ENCODE results near the gene ARMC5.

The ARMC5 gene

DNA sequence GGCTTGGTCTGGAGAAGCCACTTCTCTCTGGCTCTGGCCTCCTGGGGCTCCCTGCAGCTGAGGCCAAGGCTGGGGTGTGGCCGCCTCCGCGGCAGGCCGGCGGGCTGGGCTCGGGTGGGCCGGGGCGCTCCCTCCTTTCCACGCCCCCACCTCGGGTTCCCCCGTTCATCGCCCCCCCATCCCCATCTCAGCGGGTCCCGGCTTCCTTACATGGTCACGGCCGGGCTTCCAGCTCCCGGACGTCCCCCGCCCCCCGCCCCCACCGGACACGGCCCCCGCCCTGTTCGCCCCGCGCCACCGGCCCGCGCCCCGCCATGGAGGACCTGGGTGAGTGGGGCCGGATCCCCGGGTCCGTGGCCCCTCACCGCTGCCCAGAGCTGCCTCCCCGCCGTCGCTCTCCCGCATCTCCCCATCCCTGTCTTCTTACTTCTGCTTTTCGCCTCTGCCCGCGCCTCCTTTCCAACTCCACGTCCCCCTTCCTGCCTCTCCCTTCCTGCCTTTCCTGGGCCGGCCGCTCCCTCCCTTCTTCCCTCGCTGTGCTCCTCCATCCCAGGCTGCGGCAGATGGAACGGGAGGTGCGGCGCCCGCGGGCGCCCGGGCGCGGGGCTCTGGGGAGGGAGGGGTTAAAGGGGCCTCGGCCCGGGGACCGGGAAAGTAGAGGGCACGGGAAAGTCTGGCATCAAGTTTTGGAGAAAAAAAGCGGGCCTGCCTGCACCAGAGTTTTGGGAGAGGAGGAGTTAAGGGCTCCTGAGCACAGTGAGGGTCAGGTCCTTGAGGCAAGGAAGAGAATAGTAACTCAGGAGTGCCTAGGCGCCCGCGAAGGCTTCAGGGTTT, 12.8 kb downstream of the ARMC5 start, which contains the start of gene TGFB1I1:
Gene TGFB1I1 (plus strand): TSS at position 278 of the 834 bp plus-strand sequence. CDS start 37 bp downstream, at position 315.
- no peak for FAIRE-seq
- peak; percentile 61 for DNase-seq (ENCODE audit: insufficient read length, low spot score)
- TF ChIP-seq, protein P1, sequence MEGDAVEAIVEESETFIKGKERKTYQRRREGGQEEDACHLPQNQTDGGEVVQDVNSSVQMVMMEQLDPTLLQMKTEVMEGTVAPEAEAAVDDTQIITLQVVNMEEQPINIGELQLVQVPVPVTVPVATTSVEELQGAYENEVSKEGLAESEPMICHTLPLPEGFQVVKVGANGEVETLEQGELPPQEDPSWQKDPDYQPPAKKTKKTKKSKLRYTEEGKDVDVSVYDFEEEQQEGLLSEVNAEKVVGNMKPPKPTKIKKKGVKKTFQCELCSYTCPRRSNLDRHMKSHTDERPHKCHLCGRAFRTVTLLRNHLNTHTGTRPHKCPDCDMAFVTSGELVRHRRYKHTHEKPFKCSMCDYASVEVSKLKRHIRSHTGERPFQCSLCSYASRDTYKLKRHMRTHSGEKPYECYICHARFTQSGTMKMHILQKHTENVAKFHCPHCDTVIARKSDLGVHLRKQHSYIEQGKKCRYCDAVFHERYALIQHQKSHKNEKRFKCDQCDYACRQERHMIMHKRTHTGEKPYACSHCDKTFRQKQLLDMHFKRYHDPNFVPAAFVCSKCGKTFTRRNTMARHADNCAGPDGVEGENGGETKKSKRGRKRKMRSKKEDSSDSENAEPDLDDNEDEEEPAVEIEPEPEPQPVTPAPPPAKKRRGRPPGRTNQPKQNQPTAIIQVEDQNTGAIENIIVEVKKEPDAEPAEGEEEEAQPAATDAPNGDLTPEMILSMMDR (IDR thresholded peaks at IDR 0.05; ENCODE audit: insufficient read depth, missing control alignments), result no peak

GRCh38 chr16:31472709-31473203, 13.5 kb downstream of the ARMC5 start:
- no peak for FAIRE-seq
- DNase-seq (ENCODE audit: insufficient read length, low spot score), result peak; percentile 60
- TF ChIP-seq, protein P1 (IDR thresholded peaks at IDR 0.05; ENCODE audit: insufficient read depth, missing control alignments), result no peak

DNA sequence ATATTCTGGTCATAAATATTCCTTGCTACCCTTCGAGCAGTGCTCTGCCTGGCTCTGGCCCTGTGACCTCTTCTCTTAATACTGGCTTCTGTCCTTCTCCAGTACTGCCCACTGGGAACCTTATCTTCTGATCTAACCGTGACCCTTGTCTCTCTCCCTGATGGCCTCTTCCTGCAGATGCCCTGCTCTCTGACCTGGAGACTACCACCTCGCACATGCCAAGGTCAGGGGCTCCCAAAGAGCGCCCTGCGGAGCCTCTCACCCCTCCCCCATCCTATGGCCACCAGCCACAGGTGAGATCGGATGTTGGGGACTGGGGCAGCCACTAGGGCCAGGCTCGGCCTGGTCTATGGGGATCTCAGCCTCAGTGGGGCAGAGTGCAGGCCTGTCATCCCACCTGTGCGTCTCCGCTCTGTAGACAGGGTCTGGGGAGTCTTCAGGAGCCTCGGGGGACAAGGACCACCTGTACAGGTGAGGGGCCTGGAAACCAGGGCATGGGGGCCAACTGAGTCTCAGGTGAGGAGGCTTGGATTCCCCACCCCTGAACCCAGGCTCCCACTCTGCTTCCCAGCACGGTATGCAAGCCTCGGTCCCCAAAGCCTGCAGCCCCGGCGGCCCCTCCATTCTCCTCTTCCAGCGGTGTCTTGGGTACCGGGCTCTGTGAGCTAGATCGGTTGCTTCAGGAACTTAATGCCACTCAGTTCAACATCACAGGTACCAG, 14.1 kb downstream of the ARMC5 start:
- DNase-seq (ENCODE audit: insufficient read length, low spot score) (no peak), FAIRE-seq (no peak)
- TF ChIP-seq, protein P1 (IDR thresholded peaks at IDR 0.05; ENCODE audit: insufficient read depth, missing control alignments), result no peak

DNA sequence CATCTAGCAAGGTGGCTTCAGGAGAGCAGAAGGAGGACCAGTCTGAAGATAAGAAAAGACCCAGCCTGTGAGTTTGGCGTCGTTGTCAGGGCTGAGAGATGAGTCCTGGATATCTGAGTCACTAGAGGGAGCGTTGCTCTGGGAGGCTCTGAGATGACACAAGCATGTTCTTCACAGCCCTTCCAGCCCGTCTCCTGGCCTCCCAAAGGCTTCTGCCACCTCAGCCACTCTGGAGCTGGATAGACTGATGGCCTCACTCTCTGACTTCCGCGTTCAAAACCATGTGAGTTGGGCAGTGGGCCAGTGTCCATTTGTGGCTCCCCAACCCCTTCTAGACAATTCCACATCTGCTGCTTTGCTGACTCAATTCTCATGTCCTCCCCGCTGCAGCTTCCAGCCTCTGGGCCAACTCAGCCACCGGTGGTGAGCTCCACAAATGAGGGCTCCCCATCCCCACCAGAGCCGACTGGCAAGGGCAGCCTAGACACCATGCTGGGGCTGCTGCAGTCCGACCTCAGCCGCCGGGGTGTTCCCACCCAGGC, 14.9 kb downstream of the ARMC5 start:
- TF ChIP-seq, protein P1 (IDR thresholded peaks at IDR 0.05; ENCODE audit: insufficient read depth, missing control alignments), result no peak
- DNase-seq (ENCODE audit: insufficient read length, low spot score) (no peak), FAIRE-seq (no peak)

DNA sequence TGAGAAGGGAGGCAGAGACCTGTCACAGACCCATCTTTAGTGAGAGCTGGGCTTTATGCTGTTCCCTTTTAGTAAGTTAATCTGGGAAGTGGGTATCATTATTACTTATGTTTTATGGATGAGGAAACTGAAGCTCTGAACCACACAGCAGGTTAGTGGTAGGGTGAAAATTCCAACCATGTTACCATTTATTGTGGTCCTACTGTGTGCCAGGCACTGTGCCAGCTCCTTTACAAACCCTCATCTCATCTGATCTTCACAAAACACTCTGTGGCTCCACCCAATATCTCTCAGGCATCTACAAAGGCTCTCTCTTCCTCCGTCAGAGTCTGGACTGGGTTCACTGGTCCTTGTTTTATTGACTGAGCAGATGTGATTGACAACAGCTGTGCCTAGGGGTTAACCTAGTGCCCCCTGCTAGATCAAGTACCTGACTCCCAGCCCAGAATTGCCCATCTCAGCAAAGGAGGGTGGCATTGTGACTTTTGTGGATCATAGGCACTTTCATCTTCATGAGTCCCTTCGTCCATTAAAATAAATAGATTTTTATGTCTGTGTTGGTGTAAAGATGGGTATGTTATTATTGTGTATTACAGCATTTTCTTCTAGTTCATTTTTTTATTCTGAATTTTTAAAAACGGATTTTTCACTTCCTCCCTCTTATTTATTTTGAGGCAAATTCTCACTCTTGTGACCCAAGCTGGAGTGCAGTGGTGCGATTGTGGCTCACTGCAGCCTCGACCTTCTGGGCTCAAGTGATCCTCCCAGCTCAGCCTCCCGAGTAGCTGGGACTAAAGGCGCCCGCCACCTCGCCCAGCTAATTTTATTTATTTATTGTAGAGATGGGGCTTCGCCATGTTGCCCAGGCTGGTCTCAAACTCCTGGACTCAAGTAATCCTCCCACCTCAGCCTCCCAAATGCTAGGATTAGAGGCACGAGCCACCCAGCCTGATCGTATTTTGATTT, 15.8 kb downstream of the ARMC5 start:
- TF ChIP-seq, protein P1 (IDR thresholded peaks at IDR 0.05; ENCODE audit: insufficient read depth, missing control alignments), result no peak
- DNase-seq (ENCODE audit: insufficient read length, low spot score) (no peak), FAIRE-seq (no peak)

GRCh38 chr16:31475946-31476302, 16.6 kb downstream of the ARMC5 start:
- TF ChIP-seq, protein P1 (IDR thresholded peaks at IDR 0.05; ENCODE audit: insufficient read depth, missing control alignments), result no peak
- FAIRE-seq (no peak), DNase-seq (ENCODE audit: insufficient read length, low spot score) (no peak)

Data from D721Med (cell line).